ENCODE results near the gene PRADC1. TPM values are rescaled to one million over a fixed set of nuclear protein-coding genes. Genes with fewer than 3 reads are reported as not detected.

Gene PRADC1
- total and polyA plus RNA-seq, 9 of the 15 experiments (the other 6 are each of a cell fraction or from before 2014, with no cell fraction given): 7.3 to 47.4 (median 34.2) TPM

GRCh38 chr2:73238976-73239375 lies 5.9 kb upstream of the PRADC1 start (continued):
- TF ChIP-seq YY1 (IDR thresholded peaks at IDR 0.05; ENCODE audit: borderline replicate concordance in 1 of 3, control insufficient read depth in 1 of 3, extremely low read depth in 1 of 3, insufficient read depth in 3 of 3, insufficient read length in 1 of 3, insufficient replicate concordance in 2 of 3, low read depth in 1 of 3, low read length in 2 of 3): no peak
- TF ChIP-seq ESRRB (CRISPR knock-in tag; IDR thresholded peaks at IDR 0.05; ENCODE audit: borderline replicate concordance): no peak
- TF ChIP-seq THRAP3 (IDR thresholded peaks at IDR 0.05; ENCODE audit: borderline replicate concordance): no peak
- no peak for TF ChIP-seq BCLAF1 (IDR thresholded peaks at IDR 0.05; ENCODE audit: borderline replicate concordance in 1 of 2, control insufficient read depth in 1 of 2, low read depth in 2 of 2, low read length in 1 of 2)
- TF ChIP-seq ZNF232 (CRISPR knock-in tag; IDR thresholded peaks at IDR 0.05): no peak

DNA sequence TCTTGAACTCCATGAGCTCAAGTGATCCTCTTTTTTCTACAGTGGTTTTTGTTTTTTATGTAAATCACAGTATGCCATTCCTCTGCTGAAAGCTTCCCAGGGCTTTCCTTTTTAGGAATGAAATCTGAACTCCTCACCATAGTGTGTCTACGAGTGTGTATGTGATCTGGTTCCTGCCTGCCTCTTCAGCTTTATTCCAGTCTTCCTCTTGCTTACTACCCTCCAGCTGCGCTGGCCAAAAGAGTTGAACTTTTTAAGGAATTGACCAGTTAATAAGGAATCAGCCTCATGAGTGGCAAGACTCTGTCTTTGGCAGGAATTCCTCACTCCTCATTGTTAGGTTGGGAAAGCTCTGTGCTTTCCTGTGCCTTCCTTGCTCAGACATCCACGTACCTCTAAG lies 5.1 kb upstream of the PRADC1 start:
- DNase-seq (ENCODE audit: extremely low read depth in 1 of 4, low spot score in 3 of 4): no peak
- BruUV-seq (replicated peaks): no TSS peak
- WGBS (ENCODE audit: insufficient coverage, low coverage, missing lambda C conversion rate): 74% methylated on average over 3 of the region's 3 CpGs
- in situ Hi-C loops (cut with MboI): no loop called here
- Histone ChIP-seq H3K9me1 (ENCODE audit: control insufficient read depth, insufficient read depth, low read length) (peaks cover 11% of the 10 kb centered on the region), H3K4me2 (ENCODE audit: insufficient read depth, low read length) (no peak overlapping the region), H3K27me3 (ENCODE audit: control insufficient read depth in 2 of 2, insufficient read depth in 2 of 2, low read length in 2 of 2) (no peaks in the 10 kb centered on the region), H2AFZ (ENCODE audit: low read depth, low read length) (no peak overlapping the region), H3K4me1 (replicated peaks in 1 of 2; ENCODE audit: control insufficient read depth in 2 of 2, insufficient read depth in 2 of 2, low read length in 2 of 2) (peaks cover 9 to 20% of the 10 kb centered on the region in 2 experiments; a peak in 3 of 5 replicates), H3K9me3 (replicated peaks; ENCODE audit: control insufficient read depth, insufficient read depth, low read depth, low read length) (no peaks in the 10 kb centered on the region), H4K20me1 (replicated peaks; ENCODE audit: control insufficient read depth, insufficient read depth, low read length) (peaks cover 49% of the 10 kb centered on the region), H3K36me3 (ENCODE audit: control insufficient read depth, insufficient read depth, low read length) (peaks cover 77% of the 10 kb centered on the region), H3K27ac (ENCODE audit: extremely low read depth, low read depth, low read length) (no peak overlapping the region), H3K79me2 (ENCODE audit: control insufficient read depth, insufficient read depth, low read length) (peaks cover 88% of the 10 kb centered on the region), H3K4me3 (no peak overlapping the region), H3K9ac (ENCODE audit: insufficient read depth in 1 of 2, low read depth in 2 of 2, low read length in 2 of 2) (no peak overlapping the region)
- POLR2A ChIA-PET: interaction anchor here (0.7 to 3.6 kb wide), 6 partner anchors 9 to 308 kb away, joined by 3 to 14 read pairs (median 4); no protein-coding TSS in a partner anchor
- no peak for FAIRE-seq
- intact Hi-C loops (cut with micrococcal nuclease): no loop called here
- CTCF ChIA-PET (ENCODE audit: low intra/inter-chr PET ratio): no interaction called here
- no peak for ATAC-seq
- TF ChIP-seq, protein P1, sequence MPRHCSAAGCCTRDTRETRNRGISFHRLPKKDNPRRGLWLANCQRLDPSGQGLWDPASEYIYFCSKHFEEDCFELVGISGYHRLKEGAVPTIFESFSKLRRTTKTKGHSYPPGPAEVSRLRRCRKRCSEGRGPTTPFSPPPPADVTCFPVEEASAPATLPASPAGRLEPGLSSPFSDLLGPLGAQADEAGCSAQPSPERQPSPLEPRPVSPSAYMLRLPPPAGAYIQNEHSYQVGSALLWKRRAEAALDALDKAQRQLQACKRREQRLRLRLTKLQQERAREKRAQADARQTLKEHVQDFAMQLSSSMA (CRISPR knock-in tag; IDR thresholded peaks at IDR 0.05): no peak
- TF ChIP-seq ZNF644 (tag; IDR thresholded peaks at IDR 0.05; ENCODE audit: low read depth) (no peak), SIRT6 (IDR thresholded peaks at IDR 0.05; ENCODE audit: low read depth, low read length) (no peak), HIVEP1 (CRISPR knock-in tag; IDR thresholded peaks at IDR 0.05) (no peak), BCL6 (CRISPR knock-in tag; IDR thresholded peaks at IDR 0.05) (no peak), DDX20 (tag; IDR thresholded peaks at IDR 0.05; ENCODE audit: low read depth) (no peak), GTF2F1 (IDR thresholded peaks at IDR 0.05; ENCODE audit: low read depth, low read length) (no peak), SETDB1 (IDR thresholded peaks at IDR 0.05; ENCODE audit: low read length) (no peak), MEF2D (tag; conservative IDR thresholded peaks at IDR 0.05; ENCODE audit: low read depth) (no peak), ZNF263 (CRISPR knock-in tag; IDR thresholded peaks at IDR 0.05; ENCODE audit: borderline replicate concordance) (no peak), TSC22D4 (tag; IDR thresholded peaks at IDR 0.05) (no peak), TFAP4 (CRISPR knock-in tag; IDR thresholded peaks at IDR 0.05; ENCODE audit: borderline replicate concordance) (no peak)

Data from K562 (cell line).